ENCODE data around the gene ELFN1. TPM values are rescaled to one million over a fixed set of nuclear protein-coding genes. Genes with fewer than 3 reads are reported as not detected.
"Not testable (repeated sequence)": the region's sequence is repeated elsewhere in the genome, so short reads cannot be mapped to it uniquely, and the experiment has no call there.

ELFN1 gene
- total RNA-seq, 1 donor from 2014 or later, result 19.7 TPM

DNA sequence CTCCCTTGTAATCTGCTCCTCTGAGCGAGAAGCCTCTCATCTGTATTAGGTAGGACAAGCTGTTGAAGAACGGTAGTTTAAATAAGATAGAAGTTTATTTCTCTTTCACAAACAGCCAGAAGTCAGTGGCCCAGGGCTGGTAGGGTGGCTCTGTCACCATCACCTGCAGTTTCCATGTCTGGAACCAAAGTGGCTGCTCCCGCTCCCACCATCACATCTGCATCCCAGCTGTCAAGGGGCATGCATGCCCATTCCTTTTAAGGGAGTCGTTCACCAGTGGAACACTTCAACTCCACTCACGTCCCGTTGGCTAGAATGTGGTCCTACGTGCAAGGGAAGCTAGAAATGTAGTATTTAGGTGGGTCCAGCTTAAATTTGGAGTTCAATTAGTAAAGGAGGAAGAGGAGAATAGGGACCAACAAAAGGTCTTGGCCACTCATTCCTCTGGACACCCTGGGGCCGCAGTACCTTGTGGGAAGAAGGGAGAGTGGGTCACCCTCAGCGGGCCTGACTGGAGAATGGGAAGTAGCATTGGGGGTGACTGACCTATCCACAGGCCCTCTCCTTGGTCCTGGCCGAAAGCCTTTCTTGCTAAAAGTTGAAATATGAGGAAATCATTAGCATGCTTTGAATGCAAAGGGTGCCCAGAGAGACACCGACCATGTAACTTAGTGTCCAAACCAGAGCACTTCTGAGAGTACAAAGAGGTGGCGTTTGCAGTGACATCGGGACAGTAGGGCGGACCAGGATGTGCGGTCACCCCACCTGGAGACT, 48.0 kb downstream of the ELFN1 start:
- Mint-ChIP-seq H3K36me3 (ENCODE audit: low read depth, unreplicated experiment) (peaks cover 7% of the 10 kb centered on the region), H3K4me3 (ENCODE audit: unreplicated experiment) (peak overlapping the region; percentile 20), H3K27ac (ENCODE audit: unreplicated experiment) (no peak overlapping the region), H3K27me3 (ENCODE audit: low read depth, unreplicated experiment) (no peaks in the 10 kb centered on the region), H3K4me1 (ENCODE audit: low read depth, unreplicated experiment) (peaks cover 16% of the 10 kb centered on the region), H3K9me3 (ENCODE audit: unreplicated experiment) (no peaks in the 10 kb centered on the region)
- no peak overlapping the region for H2AFZ ChIP-seq (ENCODE audit: low read depth, low read length)
- H3K9me3 ChIP-seq (ENCODE audit: insufficient read depth, low read depth, low read length), result peaks cover 4% of the 10 kb centered on the region
- no peak overlapping the region for H3K27ac ChIP-seq (ENCODE audit: low read depth, low read length)
- H3K79me2 ChIP-seq (ENCODE audit: insufficient read depth, low read length), result no peaks in the 10 kb centered on the region
- no peak overlapping the region for H3K4me2 ChIP-seq (ENCODE audit: low read length)
- H4K20me1 ChIP-seq (ENCODE audit: insufficient read depth, low read length), result peaks cover 6% of the 10 kb centered on the region
- H3K4me3 ChIP-seq (ENCODE audit: insufficient read depth, low read depth, low read length), result no peak overlapping the region
- DNase-seq (ENCODE audit: low read depth), result no peak
- H3K36me3 ChIP-seq (ENCODE audit: insufficient read depth, low read length), result no peaks in the 10 kb centered on the region
- peaks cover 12% of the 10 kb centered on the region for H3K4me1 ChIP-seq (ENCODE audit: insufficient read depth, low read length)
- H3K9ac ChIP-seq (ENCODE audit: low read length), result no peak overlapping the region
- no peak for FAIRE-seq
- TF ChIP-seq, protein P1, sequence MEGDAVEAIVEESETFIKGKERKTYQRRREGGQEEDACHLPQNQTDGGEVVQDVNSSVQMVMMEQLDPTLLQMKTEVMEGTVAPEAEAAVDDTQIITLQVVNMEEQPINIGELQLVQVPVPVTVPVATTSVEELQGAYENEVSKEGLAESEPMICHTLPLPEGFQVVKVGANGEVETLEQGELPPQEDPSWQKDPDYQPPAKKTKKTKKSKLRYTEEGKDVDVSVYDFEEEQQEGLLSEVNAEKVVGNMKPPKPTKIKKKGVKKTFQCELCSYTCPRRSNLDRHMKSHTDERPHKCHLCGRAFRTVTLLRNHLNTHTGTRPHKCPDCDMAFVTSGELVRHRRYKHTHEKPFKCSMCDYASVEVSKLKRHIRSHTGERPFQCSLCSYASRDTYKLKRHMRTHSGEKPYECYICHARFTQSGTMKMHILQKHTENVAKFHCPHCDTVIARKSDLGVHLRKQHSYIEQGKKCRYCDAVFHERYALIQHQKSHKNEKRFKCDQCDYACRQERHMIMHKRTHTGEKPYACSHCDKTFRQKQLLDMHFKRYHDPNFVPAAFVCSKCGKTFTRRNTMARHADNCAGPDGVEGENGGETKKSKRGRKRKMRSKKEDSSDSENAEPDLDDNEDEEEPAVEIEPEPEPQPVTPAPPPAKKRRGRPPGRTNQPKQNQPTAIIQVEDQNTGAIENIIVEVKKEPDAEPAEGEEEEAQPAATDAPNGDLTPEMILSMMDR (IDR thresholded peaks at IDR 0.05; ENCODE audit: insufficient read depth, low read depth, low read length), result no peak
- no peak for TF ChIP-seq EZH2 (IDR thresholded peaks at IDR 0.05; ENCODE audit: insufficient read depth, low read length)
- H3K27me3 ChIP-seq (ENCODE audit: insufficient read depth, low read length), result no peaks in the 10 kb centered on the region

DNA sequence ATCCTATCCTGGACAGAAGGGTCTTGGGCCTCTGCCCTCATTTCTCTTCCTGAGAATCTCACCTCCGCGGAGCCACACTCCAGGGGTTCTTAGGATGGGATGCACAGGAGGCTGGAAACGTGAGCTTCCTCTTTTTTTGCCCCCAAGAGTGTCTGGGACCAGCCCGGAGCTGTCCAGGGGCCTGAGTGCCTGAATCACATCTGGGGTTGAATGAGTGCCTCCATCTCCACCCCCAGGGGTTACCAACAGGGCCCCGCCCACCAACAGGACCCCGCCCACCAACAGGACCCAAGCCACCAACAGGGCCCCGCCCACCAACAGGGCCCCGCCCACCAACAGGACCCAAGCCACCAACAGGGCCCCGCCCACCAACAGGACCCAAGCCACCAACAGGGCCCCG, 48.8 kb downstream of the ELFN1 start:
- H3K4me3 Mint-ChIP-seq (ENCODE audit: unreplicated experiment); H2AFZ ChIP-seq (ENCODE audit: low read depth, low read length); H3K4me2 ChIP-seq (ENCODE audit: low read length); H3K27me3 ChIP-seq (ENCODE audit: insufficient read depth, low read length); DNase-seq (ENCODE audit: low read depth); H3K4me3 ChIP-seq (ENCODE audit: insufficient read depth, low read depth, low read length); H4K20me1 ChIP-seq (ENCODE audit: insufficient read depth, low read length); H3K9me3 Mint-ChIP-seq (ENCODE audit: unreplicated experiment); H3K9me3 ChIP-seq (ENCODE audit: insufficient read depth, low read depth, low read length); H3K27me3 Mint-ChIP-seq (ENCODE audit: low read depth, unreplicated experiment); H3K27ac ChIP-seq (ENCODE audit: low read depth, low read length); H3K9ac ChIP-seq (ENCODE audit: low read length); H3K36me3 Mint-ChIP-seq (ENCODE audit: low read depth, unreplicated experiment); H3K36me3 ChIP-seq (ENCODE audit: insufficient read depth, low read length); H3K79me2 ChIP-seq (ENCODE audit: insufficient read depth, low read length); H3K27ac Mint-ChIP-seq (ENCODE audit: unreplicated experiment); FAIRE-seq: not testable (repeated sequence)
- H3K4me1 ChIP-seq (ENCODE audit: insufficient read depth, low read length), result peaks cover 12% of the 10 kb centered on the region
- peaks cover 16% of the 10 kb centered on the region for H3K4me1 Mint-ChIP-seq (ENCODE audit: low read depth, unreplicated experiment)

DNA sequence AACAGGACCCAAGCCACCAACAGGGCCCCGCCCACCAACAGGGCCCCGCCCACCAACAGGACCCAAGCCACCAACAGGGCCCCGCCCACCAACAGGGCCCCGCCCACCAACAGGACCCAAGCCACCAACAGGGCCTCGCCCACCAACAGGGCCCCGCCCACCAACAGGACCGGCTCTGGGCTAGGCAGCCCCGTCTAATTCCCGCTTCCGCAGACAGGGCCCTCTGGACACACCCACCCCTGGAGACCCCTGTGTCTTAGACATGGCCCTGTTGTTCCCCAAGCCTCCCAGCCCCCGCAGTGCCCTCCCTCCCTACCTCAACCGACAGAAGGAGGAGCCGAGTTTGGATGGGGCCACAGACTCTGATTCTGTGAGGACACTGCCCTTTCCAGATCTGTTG, 49.2 kb downstream of the ELFN1 start:
- H4K20me1 ChIP-seq (ENCODE audit: insufficient read depth, low read length); H3K4me3 Mint-ChIP-seq (ENCODE audit: unreplicated experiment); H3K27ac ChIP-seq (ENCODE audit: low read depth, low read length); FAIRE-seq; H3K9me3 ChIP-seq (ENCODE audit: insufficient read depth, low read depth, low read length); H3K4me2 ChIP-seq (ENCODE audit: low read length); DNase-seq (ENCODE audit: low read depth); H3K27me3 Mint-ChIP-seq (ENCODE audit: low read depth, unreplicated experiment); H2AFZ ChIP-seq (ENCODE audit: low read depth, low read length); H3K36me3 ChIP-seq (ENCODE audit: insufficient read depth, low read length); H3K36me3 Mint-ChIP-seq (ENCODE audit: low read depth, unreplicated experiment); H3K9ac ChIP-seq (ENCODE audit: low read length); H3K9me3 Mint-ChIP-seq (ENCODE audit: unreplicated experiment); H3K27ac Mint-ChIP-seq (ENCODE audit: unreplicated experiment); H3K27me3 ChIP-seq (ENCODE audit: insufficient read depth, low read length); H3K4me3 ChIP-seq (ENCODE audit: insufficient read depth, low read depth, low read length); H3K79me2 ChIP-seq (ENCODE audit: insufficient read depth, low read length): not testable (repeated sequence)
- H3K4me1 ChIP-seq (ENCODE audit: insufficient read depth, low read length), result peaks cover 12% of the 10 kb centered on the region
- peaks cover 16% of the 10 kb centered on the region for H3K4me1 Mint-ChIP-seq (ENCODE audit: low read depth, unreplicated experiment)

Data from astrocyte (in vitro differentiated cells and primary cell).